ENCODE measurements around the gene RNF215. TPM values are rescaled to one million over a fixed set of nuclear protein-coding genes. Genes with fewer than 3 reads are reported as not detected.
A peak's percentile ranks its signal among the peaks of the same experiment; 100 is the strongest.

The RNF215 gene
- total RNA-seq, 2 experiments from 2014 or later = 4.6 to 4.9 TPM

GRCh38 chr22:30420347-30421125 is 33.3 kb upstream of the RNF215 start:
- Mint-ChIP-seq H3K27me3 (no peaks in the 10 kb centered on the region), H3K9me3 (no peaks in the 10 kb centered on the region), H3K36me3 (ENCODE audit: low read depth) (peaks cover 84% of the 10 kb centered on the region), H3K4me1 (ENCODE audit: low read depth) (peaks cover 50% of the 10 kb centered on the region), H3K4me3 (peak overlapping the region; percentile 54), H3K27ac (peak overlapping the region; percentile 17)
- intact Hi-C loops (cut with DNase I, micrococcal nuclease) = loop anchor here in 1 of 2 experiments (10.0 kb wide), 1 partner anchor 586 kb away; the partner anchor contains the start of gene ASCC2
- DNase-seq = no peak
- H3K4me3 ChIP-seq (ENCODE audit: low read length) = no peak overlapping the region
- no peak overlapping the region for H3K27ac ChIP-seq (ENCODE audit: low read depth in 1 of 2, low read length in 2 of 2)
- ATAC-seq (ENCODE audit: poor library complexity) = no peak
- ChIA-PET POLR2A (no interaction called here), CTCF (no interaction called here)
- H3K36me3 ChIP-seq (ENCODE audit: insufficient read depth, low read length) = peaks cover 29% of the 10 kb centered on the region
- H3K27me3 ChIP-seq (ENCODE audit: control insufficient read depth in 1 of 2, insufficient read depth in 2 of 2, low read length in 2 of 2) = no peaks in the 10 kb centered on the region
- no peaks in the 10 kb centered on the region for H3K9me3 ChIP-seq (ENCODE audit: control insufficient read depth in 1 of 2, insufficient read depth in 1 of 2, low read length in 2 of 2)
- peaks cover 34% of the 10 kb centered on the region for H3K4me1 ChIP-seq (ENCODE audit: insufficient read depth, low read length)
- TF ChIP-seq, protein P1, sequence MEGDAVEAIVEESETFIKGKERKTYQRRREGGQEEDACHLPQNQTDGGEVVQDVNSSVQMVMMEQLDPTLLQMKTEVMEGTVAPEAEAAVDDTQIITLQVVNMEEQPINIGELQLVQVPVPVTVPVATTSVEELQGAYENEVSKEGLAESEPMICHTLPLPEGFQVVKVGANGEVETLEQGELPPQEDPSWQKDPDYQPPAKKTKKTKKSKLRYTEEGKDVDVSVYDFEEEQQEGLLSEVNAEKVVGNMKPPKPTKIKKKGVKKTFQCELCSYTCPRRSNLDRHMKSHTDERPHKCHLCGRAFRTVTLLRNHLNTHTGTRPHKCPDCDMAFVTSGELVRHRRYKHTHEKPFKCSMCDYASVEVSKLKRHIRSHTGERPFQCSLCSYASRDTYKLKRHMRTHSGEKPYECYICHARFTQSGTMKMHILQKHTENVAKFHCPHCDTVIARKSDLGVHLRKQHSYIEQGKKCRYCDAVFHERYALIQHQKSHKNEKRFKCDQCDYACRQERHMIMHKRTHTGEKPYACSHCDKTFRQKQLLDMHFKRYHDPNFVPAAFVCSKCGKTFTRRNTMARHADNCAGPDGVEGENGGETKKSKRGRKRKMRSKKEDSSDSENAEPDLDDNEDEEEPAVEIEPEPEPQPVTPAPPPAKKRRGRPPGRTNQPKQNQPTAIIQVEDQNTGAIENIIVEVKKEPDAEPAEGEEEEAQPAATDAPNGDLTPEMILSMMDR (IDR thresholded peaks at IDR 0.05) = no peak

DNA sequence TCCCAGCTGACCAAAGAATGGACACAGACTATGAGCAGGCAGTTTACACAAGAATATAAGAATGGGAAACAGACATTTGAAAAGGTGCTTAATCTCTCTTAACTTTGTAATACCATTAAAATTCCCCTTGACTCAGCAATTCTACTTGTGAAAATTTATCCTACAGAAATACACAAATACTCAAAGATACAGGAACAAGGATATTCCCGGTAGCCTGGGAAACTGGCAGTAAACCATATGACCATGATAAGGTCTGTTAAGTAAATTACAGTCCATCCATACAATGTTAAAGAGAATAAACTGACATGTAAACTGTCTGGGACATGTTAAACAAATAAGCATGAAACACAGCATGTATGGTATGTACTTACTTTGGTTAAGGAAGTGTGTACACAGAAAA is 29.6 kb upstream of the RNF215 start:
- peak overlapping the region; percentile 27 for H3K27ac Mint-ChIP-seq

DNA sequence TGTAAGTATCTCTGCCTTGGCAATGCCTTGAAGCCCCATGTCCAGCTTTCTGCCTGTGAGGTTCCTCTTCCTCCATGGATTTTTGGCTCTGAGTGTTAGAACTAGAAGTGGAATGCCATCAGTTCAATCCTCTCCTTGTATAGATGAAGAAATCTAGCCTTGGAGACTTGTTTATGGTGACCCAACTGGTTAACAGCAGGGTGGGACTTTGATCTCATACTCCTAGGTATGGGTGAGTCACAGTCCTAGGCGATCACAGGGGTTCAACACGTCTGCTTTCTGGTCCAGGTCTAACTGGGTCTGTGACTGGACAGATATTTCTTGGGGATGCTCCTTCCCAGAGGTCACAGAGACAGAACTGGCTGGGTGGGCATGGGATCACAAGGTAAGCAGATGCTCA is 29.2 kb upstream of the RNF215 start:
- intact Hi-C loops (cut with DNase I, micrococcal nuclease) = no loop called here
- Mint-ChIP-seq H3K27ac (peak overlapping the region; percentile 20), H3K4me3 (no peak overlapping the region), H3K9me3 (no peaks in the 10 kb centered on the region), H3K4me1 (ENCODE audit: low read depth) (peaks cover 52% of the 10 kb centered on the region), H3K27me3 (no peaks in the 10 kb centered on the region), H3K36me3 (ENCODE audit: low read depth) (peaks cover 87% of the 10 kb centered on the region)
- CTCF ChIA-PET = no interaction called here
- no peak for DNase-seq
- TF ChIP-seq, protein P1 (IDR thresholded peaks at IDR 0.05) = no peak
- ATAC-seq (ENCODE audit: poor library complexity) = no peak
- Histone ChIP-seq H3K27me3 (ENCODE audit: control insufficient read depth in 1 of 2, insufficient read depth in 2 of 2, low read length in 2 of 2) (no peaks in the 10 kb centered on the region), H3K9me3 (ENCODE audit: control insufficient read depth in 1 of 2, insufficient read depth in 1 of 2, low read length in 2 of 2) (no peaks in the 10 kb centered on the region), H3K36me3 (ENCODE audit: insufficient read depth, low read length) (peaks cover 34% of the 10 kb centered on the region), H3K27ac (ENCODE audit: low read depth in 1 of 2, low read length in 2 of 2) (no peak overlapping the region), H3K4me1 (ENCODE audit: insufficient read depth, low read length) (peaks cover 21% of the 10 kb centered on the region), H3K4me3 (ENCODE audit: low read length) (no peak overlapping the region)
- POLR2A ChIA-PET = no interaction called here

More for the DNA sequence above, 29.6 kb upstream of the RNF215 start:
- no peaks in the 10 kb centered on the region for H3K27me3 Mint-ChIP-seq
- peaks cover 52% of the 10 kb centered on the region for H3K4me1 Mint-ChIP-seq (ENCODE audit: low read depth)
- CTCF ChIA-PET = no interaction called here
- POLR2A ChIA-PET = no interaction called here
- TF ChIP-seq, protein P1 (IDR thresholded peaks at IDR 0.05) = no peak
- DNase-seq (no peak), ATAC-seq (ENCODE audit: poor library complexity) (no peak)
- Histone ChIP-seq H3K4me3 (ENCODE audit: low read length) (no peak overlapping the region), H3K27me3 (ENCODE audit: control insufficient read depth in 1 of 2, insufficient read depth in 2 of 2, low read length in 2 of 2) (no peaks in the 10 kb centered on the region), H3K9me3 (ENCODE audit: control insufficient read depth in 1 of 2, insufficient read depth in 1 of 2, low read length in 2 of 2) (no peaks in the 10 kb centered on the region), H3K4me1 (ENCODE audit: insufficient read depth, low read length) (peaks cover 21% of the 10 kb centered on the region), H3K27ac (ENCODE audit: low read depth in 1 of 2, low read length in 2 of 2) (no peak overlapping the region), H3K36me3 (ENCODE audit: insufficient read depth, low read length) (peaks cover 34% of the 10 kb centered on the region)
- H3K36me3 Mint-ChIP-seq (ENCODE audit: low read depth) = peaks cover 88% of the 10 kb centered on the region
- H3K4me3 Mint-ChIP-seq = no peak overlapping the region
- intact Hi-C loops (cut with DNase I, micrococcal nuclease) = no loop called here
- H3K9me3 Mint-ChIP-seq = no peaks in the 10 kb centered on the region

All from CD4-positive, alpha-beta T cell (primary cell).